Loucy (cell line): ENCODE results near the gene DENND2D.

ENCODE experiments used
- EZH2phosphoT487 ChIP-seq: fragments of 200-600 bp; IDR thresholded peaks from 2 replicates; pipeline ENCODE4 v1.6.1; 2018; ENCODE audit warnings: antibody characterized with exemption, mild to moderate bottlenecking, moderate library complexity, borderline replicate concordance
- TF ChIP-seq, protein P1 (sequence below): fragments of 200-600 bp; sonication (generic); conservative IDR thresholded peaks from 2 replicates; pipeline ENCODE4 v1.5.1; 2014; ENCODE audit warnings: mild to moderate bottlenecking, antibody characterized with exemption, low read length

DNA sequence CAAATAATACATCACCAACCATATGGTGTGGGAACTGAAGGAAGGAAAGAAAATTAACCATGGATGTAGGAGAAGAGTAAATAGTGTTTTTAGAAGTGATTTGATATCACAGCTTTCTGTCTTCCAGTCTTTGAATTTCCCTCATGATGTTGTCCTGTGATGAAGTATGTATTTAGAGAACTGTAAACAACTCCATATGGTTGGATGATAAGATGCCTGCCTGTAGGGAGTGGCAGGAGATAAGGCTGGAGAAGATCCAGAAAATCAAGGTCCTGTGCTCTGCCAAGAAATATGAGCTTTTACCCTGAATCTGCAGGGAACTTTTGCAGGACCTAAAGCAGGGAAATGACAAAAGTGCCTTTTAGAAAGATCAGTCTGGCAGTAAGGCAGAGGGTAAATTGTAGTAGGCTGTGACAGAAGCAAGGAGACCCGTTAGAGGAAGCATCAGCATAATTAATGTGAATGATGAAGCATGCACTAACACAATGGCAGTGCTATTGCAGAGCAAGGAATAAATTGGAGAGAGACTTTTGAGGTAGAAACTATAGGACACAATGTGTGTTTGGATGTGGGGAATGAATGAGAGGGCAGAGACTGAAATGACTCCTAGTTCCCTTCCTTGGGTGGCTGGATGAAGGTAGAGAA is 38.5 kb downstream of the DENND2D start:
- TF ChIP-seq, protein P1, sequence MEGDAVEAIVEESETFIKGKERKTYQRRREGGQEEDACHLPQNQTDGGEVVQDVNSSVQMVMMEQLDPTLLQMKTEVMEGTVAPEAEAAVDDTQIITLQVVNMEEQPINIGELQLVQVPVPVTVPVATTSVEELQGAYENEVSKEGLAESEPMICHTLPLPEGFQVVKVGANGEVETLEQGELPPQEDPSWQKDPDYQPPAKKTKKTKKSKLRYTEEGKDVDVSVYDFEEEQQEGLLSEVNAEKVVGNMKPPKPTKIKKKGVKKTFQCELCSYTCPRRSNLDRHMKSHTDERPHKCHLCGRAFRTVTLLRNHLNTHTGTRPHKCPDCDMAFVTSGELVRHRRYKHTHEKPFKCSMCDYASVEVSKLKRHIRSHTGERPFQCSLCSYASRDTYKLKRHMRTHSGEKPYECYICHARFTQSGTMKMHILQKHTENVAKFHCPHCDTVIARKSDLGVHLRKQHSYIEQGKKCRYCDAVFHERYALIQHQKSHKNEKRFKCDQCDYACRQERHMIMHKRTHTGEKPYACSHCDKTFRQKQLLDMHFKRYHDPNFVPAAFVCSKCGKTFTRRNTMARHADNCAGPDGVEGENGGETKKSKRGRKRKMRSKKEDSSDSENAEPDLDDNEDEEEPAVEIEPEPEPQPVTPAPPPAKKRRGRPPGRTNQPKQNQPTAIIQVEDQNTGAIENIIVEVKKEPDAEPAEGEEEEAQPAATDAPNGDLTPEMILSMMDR = no peak
- no peak for TF ChIP-seq EZH2phosphoT487
